ENCODE data around the gene UBE2E2.

Gene UBE2E2

GRCh38 chr3:23389089-23389488 lies 186.0 kb downstream of the UBE2E2 start:
- TF ChIP-seq CTCF (IDR thresholded peaks at IDR 0.05), result no peak

GRCh38 chr3:23389686-23390085 lies 186.6 kb downstream of the UBE2E2 start:
- no peak for TF ChIP-seq CTCF (IDR thresholded peaks at IDR 0.05)

- TF ChIP-seq CTCF (IDR thresholded peaks at IDR 0.05), result no peak
Observed at GRCh38 chr3:23390446-23390845, 187.3 kb downstream of the UBE2E2 start.

GRCh38 chr3:23390989-23391553 lies 187.9 kb downstream of the UBE2E2 start:
- no peak for TF ChIP-seq CTCF (IDR thresholded peaks at IDR 0.05)

GRCh38 chr3:23395115-23395514 lies 192.0 kb downstream of the UBE2E2 start:
- no peak for TF ChIP-seq CTCF (IDR thresholded peaks at IDR 0.05)

- TF ChIP-seq CTCF (IDR thresholded peaks at IDR 0.05), result no peak
Observed at GRCh38 chr3:23396746-23397145, 193.6 kb downstream of the UBE2E2 start.

GRCh38 chr3:23399221-23399620 lies 196.1 kb downstream of the UBE2E2 start:
- TF ChIP-seq CTCF (IDR thresholded peaks at IDR 0.05), result no peak

Data from LNCAP (cell line).